ENCODE data around the gene MRPL46. TPM values are rescaled to one million over a fixed set of nuclear protein-coding genes. Genes with fewer than 3 reads are reported as not detected.
A peak's percentile ranks its signal among the peaks of the same experiment; 100 is the strongest.

The MRPL46 gene
- total and polyA plus RNA-seq, 2 of the 8 experiments (the other 6 are each of a cell fraction or from before 2014, with no cell fraction given): 17.2 to 24.5 TPM

DNA sequence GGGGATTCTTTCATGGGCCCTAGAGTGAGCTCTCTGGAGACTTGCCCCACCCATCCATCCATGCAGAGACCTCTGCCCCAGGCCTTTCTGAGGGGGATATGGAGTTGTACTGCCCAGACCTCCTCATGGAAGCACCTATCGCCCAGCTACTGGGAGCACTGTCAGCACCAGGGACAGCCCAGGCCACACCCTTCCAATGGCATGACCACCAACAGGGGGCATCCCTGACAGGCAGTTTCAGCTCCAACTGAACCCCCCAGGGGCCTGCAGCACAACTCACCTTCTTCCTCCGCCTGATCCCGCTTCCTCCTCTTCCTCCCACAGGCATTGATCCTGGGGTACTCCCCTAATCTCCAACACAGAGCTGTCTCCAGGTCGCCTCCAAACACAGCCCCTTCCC lies 22.1 kb upstream of the MRPL46 start (continued):
- TF ChIP-seq BACH1 (IDR thresholded peaks at IDR 0.05; ENCODE audit: low read length) (no peak), SRF (IDR thresholded peaks at IDR 0.05; ENCODE audit: low read depth, low read length) (no peak), JUN (IDR thresholded peaks at IDR 0.05; ENCODE audit: low read depth, low read length) (no peak), POLR2A (IDR thresholded peaks at IDR 0.05; ENCODE audit: control extremely low read depth in 1 of 2, low read depth in 2 of 2, low read length in 2 of 2) (no peak), RAD21 (IDR thresholded peaks at IDR 0.05 in 1 of 2, conservative IDR thresholded peaks at IDR 0.05 in 1 of 2; ENCODE audit: low read depth in 2 of 2, low read length in 2 of 2) (peak; percentile 22 to 38; a peak in 3 of 4 replicates), CHD2 (IDR thresholded peaks at IDR 0.05; ENCODE audit: low read length) (no peak), CBX5 (IDR thresholded peaks at IDR 0.05; ENCODE audit: low read depth, low read length) (no peak), TAF7 (optimal IDR thresholded peaks at IDR 0.05; ENCODE audit: borderline replicate concordance, low read depth, low read length) (no peak), ATF3 (IDR thresholded peaks at IDR 0.05; ENCODE audit: insufficient read depth, low read depth, low read length) (no peak)

Measured in H1 (cell line).